ENCODE measurements around the gene HDDC3. TPM values are rescaled to one million over a fixed set of nuclear protein-coding genes. Genes with fewer than 3 reads are reported as not detected.

HDDC3 gene
- total RNA-seq, 6 donors from 2014 or later = 5.0 to 19.3 (median 12.5) TPM

GRCh38 chr15:90938261-90938660, 5.9 kb upstream of the HDDC3 start:
- DNase-seq (no peak), ATAC-seq (ENCODE audit: low FRiP score in 2 of 2) (no peak)
- TF ChIP-seq CTCF (IDR thresholded peaks at IDR 0.05) = no peak
- no peak for TF ChIP-seq EP300 (IDR thresholded peaks at IDR 0.05)
- no peak for TF ChIP-seq POLR2A (IDR thresholded peaks at IDR 0.05)
- TF ChIP-seq POLR2AphosphoS5 (IDR thresholded peaks at IDR 0.05) = no peak
- H3K27ac ChIP-seq = no peak overlapping the region
- H3K27me3 ChIP-seq = no peaks in the 10 kb centered on the region
- H3K4me1 ChIP-seq = peaks cover 21 to 30% (median 25%) of the 10 kb centered on the region in 4 donors
- H3K9me3 ChIP-seq = no peaks in the 10 kb centered on the region
- WGBS, 2 donors = 93% methylated on average over 5 of the region's 5 CpGs
- H3K36me3 ChIP-seq = peaks cover 38 to 59% (median 52%) of the 10 kb centered on the region in 4 donors
- H3K4me3 ChIP-seq = no peak overlapping the region

- Histone ChIP-seq H3K36me3 (peaks cover 26 to 45% (median 38%) of the 10 kb centered on the region in 4 donors), H3K27ac (no peak overlapping the region), H3K9me3 (no peaks in the 10 kb centered on the region), H3K27me3 (no peaks in the 10 kb centered on the region), H3K4me1 (peaks cover 30 to 43% (median 31%) of the 10 kb centered on the region in 4 donors), H3K4me3 (no peak overlapping the region)
- no peak for DNase-seq
- TF ChIP-seq EP300 (IDR thresholded peaks at IDR 0.05) (no peak), POLR2AphosphoS5 (IDR thresholded peaks at IDR 0.05) (no peak), CTCF (IDR thresholded peaks at IDR 0.05) (no peak), POLR2A (IDR thresholded peaks at IDR 0.05) (no peak)
- WGBS, 2 donors = 82 to 85% methylated on average over 1 of the region's 1 CpG
- no peak for ATAC-seq (ENCODE audit: low FRiP score in 2 of 2)
Measured at GRCh38 chr15:90936823-90937222, 4.5 kb upstream of the HDDC3 start.

GRCh38 chr15:90934949-90935751, 2.8 kb upstream of the HDDC3 start, which contains the start of gene UNC45A:
UNC45A (plus strand) TSS chr15:90935285; CDS start chr15:90935325, 40 bp downstream.
- ATAC-seq (ENCODE audit: low FRiP score in 2 of 2) (peak; percentile 92 to 93), DNase-seq (peak; percentile 98 to 99)
- Histone ChIP-seq H3K4me3 (peak within 1 kb of the TSS; percentile 65 to 95 (median 85)), H3K36me3 (peaks cover 12 to 28% (median 22%) of the 10 kb centered on the region in 4 donors), H3K27ac (peak within 1 kb of the TSS; percentile 62 to 91 (median 82)), H3K27me3 (no peaks in the 10 kb centered on the region), H3K4me1 (peaks cover 45 to 60% (median 46%) of the 10 kb centered on the region in 4 donors), H3K9me3 (no peaks in the 10 kb centered on the region)
- 0 to 1% methylated on average over 8 to 45 of the region's 65 CpGs for WGBS, 2 donors
- TF ChIP-seq EP300 (IDR thresholded peaks at IDR 0.05) (no peak), POLR2AphosphoS5 (IDR thresholded peaks at IDR 0.05) (peak in 1 of 2 donors; percentile 75), CTCF (IDR thresholded peaks at IDR 0.05) (no peak), POLR2A (IDR thresholded peaks at IDR 0.05) (peak in 2 of 4 donors; percentile 59 to 79)

GRCh38 chr15:90934256-90934948, 2.1 kb upstream of the HDDC3 start:
- Histone ChIP-seq H3K36me3 (peaks cover 4 to 21% (median 15%) of the 10 kb centered on the region in 4 donors), H3K4me1 (peaks cover 45 to 64% (median 48%) of the 10 kb centered on the region in 4 donors), H3K27ac (peak overlapping the region; percentile 62 to 91 (median 82)), H3K4me3 (peak overlapping the region; percentile 65 to 95 (median 85)), H3K9me3 (no peaks in the 10 kb centered on the region), H3K27me3 (no peaks in the 10 kb centered on the region)
- peak; percentile 69 to 82 for ATAC-seq (ENCODE audit: low FRiP score in 2 of 2)
- DNase-seq = peak; percentile 91 to 94
- 1 to 2% methylated on average over 19 of the region's 19 CpGs for WGBS, 2 donors
- TF ChIP-seq CTCF (IDR thresholded peaks at IDR 0.05) (peak; percentile 77 to 95 (median 84)), POLR2AphosphoS5 (IDR thresholded peaks at IDR 0.05) (no peak)

Measured in upper lobe of left lung (tissue), 6 donors.